ENCODE data around the gene ACACA.

DNA sequence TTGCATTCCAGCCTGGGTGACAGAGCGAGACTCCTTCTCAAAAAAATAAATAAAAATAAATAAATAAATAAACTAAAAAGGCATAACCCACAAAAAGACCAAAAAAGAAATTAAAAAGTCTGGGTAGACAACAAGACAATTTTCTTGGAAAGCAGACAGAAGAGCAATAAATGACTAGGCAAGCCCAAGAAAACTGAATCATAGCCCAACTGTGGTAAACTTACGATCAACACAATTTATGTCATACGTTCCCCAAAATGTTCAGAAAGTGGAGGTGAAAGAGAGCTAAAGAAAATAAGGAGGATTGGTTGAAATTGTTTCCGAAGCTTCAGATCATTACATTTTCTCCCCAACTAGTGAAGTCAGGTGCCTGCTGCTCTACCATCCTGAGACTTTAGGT is 62.1 kb downstream of the ACACA start:
- TF ChIP-seq CTCF (IDR thresholded peaks at IDR 0.05; ENCODE audit: low read length), result no peak
- no peak for TF ChIP-seq EZH2 (optimal IDR thresholded peaks at IDR 0.05; ENCODE audit: low read depth, low read length)
- TF ChIP-seq EZH2phosphoT487 (IDR thresholded peaks at IDR 0.05; ENCODE audit: low read length), result no peak

Measured in MM.1S (cell line).